ENCODE measurements around the gene ZNF782. TPM values are rescaled to one million over a fixed set of nuclear protein-coding genes. Genes with fewer than 3 reads are reported as not detected.
"Not testable (repeated sequence)": the region's sequence is repeated elsewhere in the genome, so short reads cannot be mapped to it uniquely, and the experiment has no call there.

ZNF782 gene
- total RNA-seq, 1 donor from 2014 or later, result 8.6 TPM

- no peak overlapping the region for H3K4me3 ChIP-seq
- DNase-seq (ENCODE audit: low spot score in 2 of 2), result no peak
- no peaks in the 10 kb centered on the region for H3K4me1 ChIP-seq
- intact Hi-C loops (cut with DNase I), result no loop called here
- H3K36me3 ChIP-seq, result no peaks in the 10 kb centered on the region
- TF ChIP-seq, protein P1, sequence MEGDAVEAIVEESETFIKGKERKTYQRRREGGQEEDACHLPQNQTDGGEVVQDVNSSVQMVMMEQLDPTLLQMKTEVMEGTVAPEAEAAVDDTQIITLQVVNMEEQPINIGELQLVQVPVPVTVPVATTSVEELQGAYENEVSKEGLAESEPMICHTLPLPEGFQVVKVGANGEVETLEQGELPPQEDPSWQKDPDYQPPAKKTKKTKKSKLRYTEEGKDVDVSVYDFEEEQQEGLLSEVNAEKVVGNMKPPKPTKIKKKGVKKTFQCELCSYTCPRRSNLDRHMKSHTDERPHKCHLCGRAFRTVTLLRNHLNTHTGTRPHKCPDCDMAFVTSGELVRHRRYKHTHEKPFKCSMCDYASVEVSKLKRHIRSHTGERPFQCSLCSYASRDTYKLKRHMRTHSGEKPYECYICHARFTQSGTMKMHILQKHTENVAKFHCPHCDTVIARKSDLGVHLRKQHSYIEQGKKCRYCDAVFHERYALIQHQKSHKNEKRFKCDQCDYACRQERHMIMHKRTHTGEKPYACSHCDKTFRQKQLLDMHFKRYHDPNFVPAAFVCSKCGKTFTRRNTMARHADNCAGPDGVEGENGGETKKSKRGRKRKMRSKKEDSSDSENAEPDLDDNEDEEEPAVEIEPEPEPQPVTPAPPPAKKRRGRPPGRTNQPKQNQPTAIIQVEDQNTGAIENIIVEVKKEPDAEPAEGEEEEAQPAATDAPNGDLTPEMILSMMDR (IDR thresholded peaks at IDR 0.05), result no peak
- H3K27ac ChIP-seq, result no peak overlapping the region
- H3K27me3 ChIP-seq, result no peaks in the 10 kb centered on the region
- H3K9me3 ChIP-seq, result no peaks in the 10 kb centered on the region
Observed at GRCh38 chr9:96871176-96871575, 16.9 kb upstream of the ZNF782 start.

GRCh38 chr9:96868709-96869108 is 14.4 kb upstream of the ZNF782 start:
- Histone ChIP-seq H3K36me3 (no peaks in the 10 kb centered on the region), H3K4me3 (no peak overlapping the region), H3K27ac (no peak overlapping the region), H3K4me1 (no peaks in the 10 kb centered on the region), H3K9me3 (no peaks in the 10 kb centered on the region), H3K27me3 (no peaks in the 10 kb centered on the region)
- intact Hi-C loops (cut with DNase I), result no loop called here
- TF ChIP-seq, protein P1 (IDR thresholded peaks at IDR 0.05), result no peak
- no peak for DNase-seq (ENCODE audit: low spot score in 2 of 2)

- H3K27ac ChIP-seq, result no peak overlapping the region
- H3K9me3 ChIP-seq, result no peaks in the 10 kb centered on the region
- H3K27me3 ChIP-seq, result no peaks in the 10 kb centered on the region
- intact Hi-C loops (cut with DNase I), result no loop called here
- no peaks in the 10 kb centered on the region for H3K4me1 ChIP-seq
- no peak for DNase-seq (ENCODE audit: low spot score in 2 of 2)
- no peaks in the 10 kb centered on the region for H3K36me3 ChIP-seq
- H3K4me3 ChIP-seq, result no peak overlapping the region
- TF ChIP-seq, protein P1 (IDR thresholded peaks at IDR 0.05), result no peak
Observed at GRCh38 chr9:96867079-96867804, 12.9 kb upstream of the ZNF782 start.

- H3K4me1 ChIP-seq; H3K4me3 ChIP-seq; DNase-seq (ENCODE audit: low spot score in 2 of 2); H3K27me3 ChIP-seq; H3K27ac ChIP-seq; H3K36me3 ChIP-seq; H3K9me3 ChIP-seq; intact Hi-C loops (cut with DNase I): not testable (repeated sequence)
Observed at GRCh38 chr9:96865240-96865639, 10.9 kb upstream of the ZNF782 start.

DNA sequence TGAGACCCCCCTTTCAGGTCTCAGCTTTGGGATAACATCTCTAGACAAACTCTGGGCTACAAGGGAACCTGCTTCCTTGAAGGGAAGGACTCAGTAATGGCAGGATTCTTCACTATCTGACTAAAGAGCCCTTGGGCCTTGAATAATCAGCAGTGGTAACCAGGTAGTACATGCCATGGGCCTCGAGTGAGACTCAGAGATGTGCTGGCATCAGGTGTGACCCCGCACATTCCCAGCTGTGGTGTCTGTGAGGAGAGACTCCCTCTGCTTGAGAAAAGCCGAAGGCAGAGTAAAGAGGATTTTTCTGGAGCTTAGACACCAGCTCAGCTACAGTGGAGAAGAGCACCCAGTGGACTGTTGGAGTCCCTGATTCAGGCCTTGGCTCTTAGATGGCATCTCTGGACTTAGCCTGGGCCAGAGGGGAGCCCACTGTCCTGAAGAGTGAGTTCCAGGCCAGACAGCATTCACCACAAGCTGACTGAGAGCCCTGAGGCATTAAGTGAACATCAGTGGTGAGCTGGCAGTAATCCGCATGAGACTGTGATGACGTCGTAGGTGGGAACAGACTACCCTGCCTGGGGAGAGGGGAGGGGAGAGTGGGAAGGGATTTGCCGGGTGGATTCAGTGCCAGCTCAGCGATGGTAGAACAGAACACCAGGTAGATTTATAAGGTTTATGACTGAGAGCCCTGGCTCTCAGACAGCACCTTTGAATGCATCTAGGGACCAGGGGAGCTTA is 5.3 kb upstream of the ZNF782 start:
- TF ChIP-seq, protein P1 (IDR thresholded peaks at IDR 0.05), result no peak
- no peaks in the 10 kb centered on the region for H3K4me1 ChIP-seq
- no peaks in the 10 kb centered on the region for H3K27me3 ChIP-seq
- no peaks in the 10 kb centered on the region for H3K9me3 ChIP-seq
- no peak for DNase-seq (ENCODE audit: low spot score in 2 of 2)
- H3K4me3 ChIP-seq, result no peak overlapping the region
- no peak overlapping the region for H3K27ac ChIP-seq
- H3K36me3 ChIP-seq, result no peaks in the 10 kb centered on the region
- intact Hi-C loops (cut with DNase I), result loop anchor here (5.0 kb wide), 1 partner anchor 553 kb away; the partner anchor contains the start of gene TDRD7

GRCh38 chr9:96858670-96859069 is 4.4 kb upstream of the ZNF782 start:
- no peaks in the 10 kb centered on the region for H3K9me3 ChIP-seq
- no peak for DNase-seq (ENCODE audit: low spot score in 2 of 2)
- intact Hi-C loops (cut with DNase I), result loop anchor here (5.0 kb wide), 1 partner anchor 554 kb away; the partner anchor contains the start of gene TDRD7
- H3K4me3 ChIP-seq, result no peak overlapping the region
- H3K4me1 ChIP-seq, result no peaks in the 10 kb centered on the region
- no peak overlapping the region for H3K27ac ChIP-seq
- TF ChIP-seq, protein P1 (IDR thresholded peaks at IDR 0.05), result no peak
- no peaks in the 10 kb centered on the region for H3K27me3 ChIP-seq
- H3K36me3 ChIP-seq, result no peaks in the 10 kb centered on the region
